ENCODE data around the gene SLC37A1. TPM values are rescaled to one million over a fixed set of nuclear protein-coding genes. Genes with fewer than 3 reads are reported as not detected.

SLC37A1 gene
- total RNA-seq, 1 experiment from 2014 or later, result 15.0 TPM

- Histone ChIP-seq H3K4me2 (ENCODE audit: low read length) (no peak overlapping the region), H3K4me3 (replicated peaks in 1 of 2; ENCODE audit: low read depth in 1 of 2, low read length in 2 of 2) (no peak overlapping the region), H3K36me3 (ENCODE audit: control insufficient read depth in 1 of 2, insufficient read depth in 2 of 2, low read length in 2 of 2) (no peaks in the 10 kb centered on the region), H3K9me2 (ENCODE audit: insufficient read depth) (no peaks in the 10 kb centered on the region), H2AFZ (ENCODE audit: low read depth, low read length, poor library complexity, severe bottlenecking) (no peak overlapping the region), H3K4me1 (ENCODE audit: control insufficient read depth in 1 of 2, insufficient read depth in 2 of 2, low read length in 2 of 2) (no peaks in the 10 kb centered on the region), H3K79me2 (ENCODE audit: insufficient read depth, low read length) (no peaks in the 10 kb centered on the region), H3K27ac (ENCODE audit: low read depth, low read length) (no peak overlapping the region), H3K27me3 (ENCODE audit: insufficient read depth, low read length) (no peaks in the 10 kb centered on the region), H4K20me1 (ENCODE audit: insufficient read depth) (no peaks in the 10 kb centered on the region), H3K9me3 (ENCODE audit: control insufficient read depth in 1 of 2, insufficient read depth in 1 of 2, low read depth in 1 of 2, low read length in 2 of 2) (no peaks in the 10 kb centered on the region; a peak in 2 of 4 replicates), H3K9ac (ENCODE audit: low read length) (no peak overlapping the region)
- no peak for ATAC-seq
- no TSS peak for BruUV-seq (replicated peaks)
- CTCF ChIA-PET, result no interaction called here
- POLR2A ChIA-PET, result no interaction called here
- RAD21 ChIA-PET (ENCODE audit: low non-redundant PET in 1 of 2, low total read pairs in 2 of 2, uncharacterized antibody in 2 of 2, unreplicated experiment in 2 of 2), result no interaction called here
- no peak for TF ChIP-seq ATF3 (IDR thresholded peaks at IDR 0.05)
- no peak for TF ChIP-seq FOSL1 (IDR thresholded peaks at IDR 0.05; ENCODE audit: low read depth)
- no peak for TF ChIP-seq CBX3 (IDR thresholded peaks at IDR 0.05; ENCODE audit: low read depth)
- no peak for TF ChIP-seq POLR2A (IDR thresholded peaks at IDR 0.05; ENCODE audit: borderline replicate concordance, extremely low read depth, insufficient read depth, insufficient read length)
- no peak for TF ChIP-seq JUND (IDR thresholded peaks at IDR 0.05)
- TF ChIP-seq RAD21 (IDR thresholded peaks at IDR 0.05; ENCODE audit: low read depth), result no peak
- TF ChIP-seq, protein P1, sequence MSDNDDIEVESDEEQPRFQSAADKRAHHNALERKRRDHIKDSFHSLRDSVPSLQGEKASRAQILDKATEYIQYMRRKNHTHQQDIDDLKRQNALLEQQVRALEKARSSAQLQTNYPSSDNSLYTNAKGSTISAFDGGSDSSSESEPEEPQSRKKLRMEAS (IDR thresholded peaks at IDR 0.05), result no peak
- TF ChIP-seq SP1 (IDR thresholded peaks at IDR 0.05; ENCODE audit: low read depth), result no peak
- no peak for TF ChIP-seq ELF1 (IDR thresholded peaks at IDR 0.05; ENCODE audit: borderline replicate concordance, low read depth)
- no peak for DNase-seq (ENCODE audit: low read depth, low spot score)
- intact Hi-C loops (cut with micrococcal nuclease), result no loop called here
Observed at GRCh38 chr21:42576639-42577038, 63.0 kb downstream of the SLC37A1 start.

DNA sequence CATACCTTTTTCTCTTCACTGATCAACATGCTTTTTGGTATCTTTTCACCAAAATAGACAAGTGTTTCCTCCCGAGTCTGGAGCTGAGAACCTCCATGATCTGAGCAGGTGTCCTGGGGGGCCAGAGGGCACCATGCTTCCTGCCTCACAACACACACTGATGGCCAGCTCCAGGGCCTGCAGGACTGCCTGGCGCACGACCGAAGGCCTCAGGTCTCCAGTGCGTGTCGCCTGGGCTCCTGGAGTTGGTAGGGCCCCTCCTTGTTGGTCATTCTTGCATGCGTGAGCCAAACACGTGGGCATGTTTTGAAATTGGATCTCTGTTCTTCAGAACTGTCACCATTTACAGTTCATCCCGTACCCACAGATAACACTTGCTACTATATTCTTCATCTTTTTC, 64.4 kb downstream of the SLC37A1 start:
- no peaks in the 10 kb centered on the region for H3K79me2 ChIP-seq (ENCODE audit: insufficient read depth, low read length)
- H3K27me3 ChIP-seq (ENCODE audit: insufficient read depth, low read length), result no peaks in the 10 kb centered on the region
- POLR2A ChIA-PET, result no interaction called here
- H3K9me3 ChIP-seq (ENCODE audit: control insufficient read depth in 1 of 2, insufficient read depth in 1 of 2, low read depth in 1 of 2, low read length in 2 of 2), result no peaks in the 10 kb centered on the region; a peak in 2 of 4 replicates
- H3K9ac ChIP-seq (ENCODE audit: low read length), result no peak overlapping the region
- RAD21 ChIA-PET (ENCODE audit: low non-redundant PET in 1 of 2, low total read pairs in 2 of 2, uncharacterized antibody in 2 of 2, unreplicated experiment in 2 of 2), result no interaction called here
- H3K4me2 ChIP-seq (ENCODE audit: low read length), result no peak overlapping the region
- DNase-seq (ENCODE audit: low read depth, low spot score) (no peak), ATAC-seq (no peak)
- CTCF ChIA-PET, result no interaction called here
- no peak overlapping the region for H2AFZ ChIP-seq (ENCODE audit: low read depth, low read length, poor library complexity, severe bottlenecking)
- intact Hi-C loops (cut with micrococcal nuclease), result no loop called here
- no peaks in the 10 kb centered on the region for H3K9me2 ChIP-seq (ENCODE audit: insufficient read depth)
- no peaks in the 10 kb centered on the region for H3K4me1 ChIP-seq (ENCODE audit: control insufficient read depth in 1 of 2, insufficient read depth in 2 of 2, low read length in 2 of 2)
- BruUV-seq (replicated peaks), result no TSS peak
- no peak overlapping the region for H3K27ac ChIP-seq (ENCODE audit: low read depth, low read length)
- no peaks in the 10 kb centered on the region for H4K20me1 ChIP-seq (ENCODE audit: insufficient read depth)
- no peaks in the 10 kb centered on the region for H3K36me3 ChIP-seq (ENCODE audit: control insufficient read depth in 1 of 2, insufficient read depth in 2 of 2, low read length in 2 of 2)
- no peak overlapping the region for H3K4me3 ChIP-seq (replicated peaks in 1 of 2; ENCODE audit: low read depth in 1 of 2, low read length in 2 of 2)
- TF ChIP-seq CTCF (IDR thresholded peaks at IDR 0.05 in 2 of 3, conservative IDR thresholded peaks at IDR 0.05 in 1 of 3; ENCODE audit: borderline replicate concordance in 1 of 3, insufficient read depth in 1 of 3, low read depth in 2 of 3, low read length in 2 of 3) (no peak), YY1 (IDR thresholded peaks at IDR 0.05; ENCODE audit: extremely low read depth, insufficient replicate concordance, low read depth, low read length) (no peak), CBX3 (IDR thresholded peaks at IDR 0.05; ENCODE audit: low read depth) (no peak), EZH2 (IDR thresholded peaks at IDR 0.05) (no peak), RAD21 (IDR thresholded peaks at IDR 0.05; ENCODE audit: low read depth) (no peak), REST (IDR thresholded peaks at IDR 0.05; ENCODE audit: low read depth) (no peak)
- TF ChIP-seq, protein P1 (IDR thresholded peaks at IDR 0.05), result no peak

All from HCT116 (cell line).